RPMI7951 (cell line): ENCODE measurements around the gene TLE6. TPM values are rescaled to one million over a fixed set of nuclear protein-coding genes. Genes with fewer than 3 reads are reported as not detected.
"Not testable (repeated sequence)": the region's sequence is repeated elsewhere in the genome, so short reads cannot be mapped to it uniquely, and the experiment has no call there.

Source experiments
- DNase-seq: peaks from one replicate; pipeline ENCODE4 v3.0.0-alpha.2; 2012; ENCODE audit warnings: low read depth
- total RNA-seq: library from RNA; depleted of rRNA; stranded (reverse); fragments of >200 nt; shearing (Covaris generic); gene quantifications from 2 replicates; pipeline ENCODE4 v1.2.3, GENCODE V29; 2014

Gene TLE6
- total RNA-seq, 1 experiment from 2014 or later, result 0.84 TPM

DNA sequence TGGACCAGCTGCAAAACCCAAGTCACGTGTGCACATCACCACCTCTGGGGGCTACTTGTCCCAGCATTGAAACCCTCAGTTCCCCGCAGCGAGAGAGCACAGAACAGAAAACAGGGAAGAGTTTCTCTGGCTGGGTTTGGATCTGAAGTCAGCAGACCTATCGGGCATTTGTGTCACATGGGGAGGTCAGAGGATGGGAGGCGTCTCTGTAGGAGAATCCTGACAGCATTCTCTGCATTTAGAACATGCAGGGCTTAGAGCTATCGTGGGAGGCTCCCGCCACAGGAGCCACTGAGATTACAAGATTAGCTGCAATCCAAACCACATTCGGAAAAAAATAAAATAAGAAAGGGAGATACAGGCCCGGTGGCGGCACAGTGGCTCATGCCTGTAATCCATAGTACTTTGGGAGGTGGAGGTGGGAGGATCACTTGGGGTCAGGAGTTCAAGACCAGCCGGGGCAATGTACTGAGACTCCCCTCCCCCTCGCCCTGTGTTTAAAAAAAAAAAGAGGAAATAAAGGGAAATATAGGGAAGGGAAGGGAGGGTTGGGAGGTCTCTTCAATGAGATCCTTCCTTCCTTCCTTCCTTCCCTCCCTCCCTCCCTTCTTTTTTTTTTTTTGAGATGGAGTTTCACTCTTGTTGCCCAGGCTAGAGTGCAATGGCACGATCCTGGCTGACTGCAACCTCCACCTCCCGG is 2.9 kb upstream of the TLE6 start:
- DNase-seq, result peak; percentile 66

DNA sequence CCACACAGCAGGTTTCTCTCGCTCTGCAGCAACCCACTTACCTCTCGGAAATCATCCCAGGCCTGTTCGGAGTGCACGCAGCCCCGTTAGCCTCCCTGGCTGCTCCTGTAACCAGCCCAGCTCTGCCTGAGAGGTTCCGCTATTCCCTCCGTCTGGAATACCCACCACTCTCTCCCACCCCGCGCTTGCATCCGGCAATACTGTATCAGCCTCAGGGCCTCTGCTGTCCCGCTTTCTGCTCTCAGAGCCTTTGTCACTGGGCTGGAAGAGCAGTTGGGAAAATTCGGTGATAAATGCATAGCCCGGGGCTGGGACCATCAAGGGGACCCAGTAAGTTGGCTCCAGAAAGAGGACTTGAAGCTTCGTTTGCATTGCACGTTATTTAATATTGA is 759 bp upstream of the TLE6 start:
- DNase-seq, result no peak

DNA sequence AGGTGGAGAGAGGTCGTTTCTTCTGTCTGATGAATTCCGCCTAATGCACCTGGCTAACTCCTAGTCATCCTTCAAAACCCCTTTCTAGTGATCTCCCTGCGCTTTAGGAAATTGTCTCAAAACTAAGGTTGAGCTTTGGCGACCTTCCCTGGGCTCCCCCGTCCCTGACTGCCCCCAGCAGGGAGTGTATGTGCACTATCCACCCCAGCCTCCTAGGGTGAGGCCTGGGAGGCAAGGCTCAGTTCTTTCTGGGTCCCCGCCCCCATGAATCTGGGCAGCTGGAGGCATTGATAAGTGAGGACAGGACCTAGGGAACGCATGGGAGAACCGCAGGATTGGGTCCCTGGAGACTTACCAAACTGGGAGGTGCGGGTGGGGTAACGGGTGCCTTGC is 378 bp downstream of the TLE6 start:
- DNase-seq, result no peak

DNA sequence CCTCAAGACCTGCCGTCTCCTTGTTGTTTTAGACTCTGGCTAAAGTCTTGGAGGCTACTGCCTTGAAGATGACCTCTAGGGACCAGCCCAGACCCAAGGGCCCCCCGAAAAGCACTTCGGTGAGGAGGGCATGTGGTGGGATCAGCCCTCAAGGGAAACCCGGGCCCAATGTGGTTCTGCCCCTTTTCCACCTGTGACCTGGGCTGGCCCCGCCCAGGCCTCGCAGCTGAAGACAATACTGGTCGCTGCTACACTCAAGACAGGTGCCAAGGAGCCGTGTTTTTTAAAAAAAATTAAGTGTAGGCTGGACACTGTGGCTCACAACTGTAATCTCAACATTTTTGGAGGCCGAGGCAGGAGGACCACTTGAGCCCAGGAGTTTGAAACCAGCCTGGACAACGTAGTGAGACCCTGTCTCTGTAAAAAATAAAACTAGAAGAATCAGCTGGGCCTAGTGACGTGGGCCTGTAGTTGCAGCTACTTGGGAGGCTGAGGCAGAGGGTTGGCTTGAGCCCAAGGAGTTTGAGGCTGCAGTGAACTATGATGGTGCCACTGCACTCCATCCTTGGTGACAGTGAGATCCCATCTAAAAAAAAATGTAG is 903 bp downstream of the TLE6 start:
- DNase-seq, result no peak

DNA sequence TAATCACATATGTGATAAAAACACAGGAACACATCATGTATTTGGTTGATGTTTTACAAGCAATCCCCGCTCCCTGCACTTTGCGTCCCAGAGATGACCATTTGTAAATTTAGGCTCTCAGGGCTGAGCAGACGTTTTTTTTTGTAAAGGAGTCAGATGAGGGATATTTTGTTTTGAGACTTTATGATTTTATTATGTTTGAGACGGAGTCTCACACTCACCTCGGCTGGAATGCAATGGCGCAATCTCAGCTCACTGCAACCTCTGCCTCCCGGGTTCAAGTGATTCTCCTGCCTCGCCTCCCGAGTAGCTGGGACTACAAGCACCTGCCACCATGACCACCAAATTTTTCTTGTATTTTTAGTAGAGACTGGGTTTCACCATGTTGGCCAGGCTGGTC is 1.4 kb downstream of the TLE6 start:
- no peak for DNase-seq

DNA sequence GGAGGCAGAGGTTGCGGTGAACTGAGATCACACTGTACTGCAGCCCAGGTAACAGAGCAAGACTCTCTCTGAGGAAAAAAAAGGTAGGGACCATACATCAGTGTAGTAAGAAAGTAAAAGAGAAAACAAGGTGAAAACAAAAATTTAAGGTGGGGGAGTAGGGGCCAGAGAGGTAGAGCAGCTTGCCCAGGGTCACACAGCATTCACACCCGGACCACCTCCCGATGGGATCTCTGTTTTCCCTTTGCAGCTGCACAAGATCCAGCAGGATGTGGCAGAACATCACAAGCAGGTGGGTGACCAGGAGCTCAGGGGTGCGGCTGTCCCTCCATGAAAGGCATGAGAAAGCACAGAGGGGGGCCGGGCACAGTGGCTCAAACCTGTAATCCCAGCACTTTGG is 4.5 kb downstream of the TLE6 start:
- DNase-seq, result no peak

DNA sequence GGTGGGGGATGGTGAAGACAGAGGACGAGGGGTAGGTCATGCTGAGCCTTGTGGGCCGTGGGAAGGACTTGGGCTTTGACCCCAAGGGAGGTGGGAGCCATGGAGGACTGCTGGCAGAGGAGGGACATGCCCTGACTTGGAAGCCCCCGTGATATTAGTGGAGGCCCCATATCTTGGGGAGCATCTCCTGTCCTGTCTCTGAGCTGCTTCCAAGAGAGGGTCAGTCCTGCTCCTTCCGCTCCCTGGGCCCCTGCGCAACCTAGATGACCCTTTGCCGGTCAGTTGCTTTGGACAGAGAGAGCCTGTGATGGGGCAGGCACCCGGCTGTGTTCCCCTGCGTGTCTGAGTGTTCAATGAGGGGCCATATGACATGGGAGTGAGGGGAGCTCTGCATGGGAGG is 5.2 kb downstream of the TLE6 start:
- no peak for DNase-seq

DNA sequence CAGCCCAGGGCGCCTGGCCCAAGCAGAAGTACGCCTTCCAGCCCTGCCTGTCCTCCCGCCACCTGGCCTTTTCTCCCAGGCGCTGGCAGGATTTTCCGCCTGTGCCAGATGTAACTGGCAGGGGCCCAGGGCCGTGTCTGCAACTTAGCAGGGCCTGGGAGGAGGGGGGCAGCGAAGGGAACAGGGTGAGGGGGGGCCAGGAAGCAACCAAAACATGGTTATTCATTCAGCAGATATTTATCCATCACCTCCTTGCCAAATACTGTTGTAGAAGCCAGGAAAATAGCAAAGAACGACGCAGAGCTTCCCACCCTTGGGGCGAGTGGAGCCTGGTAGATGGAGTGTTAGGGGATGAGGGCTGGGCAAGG is 5.6 kb downstream of the TLE6 start:
- DNase-seq, result peak; percentile 63

DNA sequence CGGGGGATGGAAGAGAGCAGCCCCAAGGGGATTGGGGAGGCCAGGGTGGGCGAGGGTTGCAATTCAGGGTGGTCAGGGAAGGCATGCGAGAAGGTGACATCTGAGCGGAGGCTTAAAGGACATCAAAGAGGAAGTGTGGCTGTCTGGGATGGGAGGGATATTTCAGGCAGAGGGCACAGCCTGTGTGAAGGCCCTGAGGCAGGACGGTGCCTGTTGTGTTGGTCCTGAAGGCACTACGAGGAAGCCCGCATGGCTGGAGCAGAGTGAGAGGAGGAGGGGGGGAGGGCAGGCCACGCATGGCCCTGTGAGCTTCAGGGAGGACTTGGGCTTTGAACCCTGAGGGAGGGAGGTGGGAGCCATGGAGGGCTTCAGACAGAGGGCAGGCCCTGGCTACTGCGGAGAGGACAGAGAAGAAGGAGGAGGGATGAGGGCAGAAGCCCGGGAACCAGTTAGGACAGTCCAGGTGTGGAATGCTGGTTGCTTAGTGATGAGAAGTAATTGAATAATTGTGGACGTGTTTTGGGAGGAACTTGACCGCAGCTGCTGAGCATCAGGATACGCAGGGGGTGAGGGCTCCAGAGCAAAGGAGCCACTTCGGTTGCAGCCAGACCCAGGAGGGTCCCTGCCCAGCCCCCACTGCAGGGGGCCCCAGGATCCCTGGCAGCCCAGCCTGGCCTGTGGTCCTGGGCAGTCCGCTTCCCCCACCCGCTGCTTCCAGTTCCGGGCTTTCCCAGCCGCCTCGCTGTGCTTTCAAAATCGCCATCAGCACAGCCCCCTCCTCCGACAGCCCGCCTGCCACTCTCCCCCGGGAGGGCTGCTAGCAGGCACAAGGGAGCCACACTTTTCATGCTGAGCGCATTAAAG is 6.2 kb downstream of the TLE6 start:
- DNase-seq, result peak; percentile 53

DNA sequence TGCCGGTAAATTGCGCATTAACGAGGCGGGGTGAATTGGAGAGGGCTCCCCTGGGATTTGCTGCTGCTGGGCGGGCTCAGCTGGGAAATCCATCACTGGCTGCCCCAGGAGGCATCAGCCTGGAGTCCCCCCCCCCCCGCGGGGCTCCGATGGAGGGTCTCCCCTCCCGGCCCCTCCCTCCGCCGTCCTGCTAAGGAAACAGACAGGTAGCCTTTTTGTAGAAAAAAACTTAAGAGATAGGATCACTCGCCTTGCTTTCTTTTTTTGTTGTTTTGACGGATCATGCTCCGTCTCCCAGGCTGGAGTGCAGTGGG is 6.8 kb downstream of the TLE6 start:
- DNase-seq, result no peak

DNA sequence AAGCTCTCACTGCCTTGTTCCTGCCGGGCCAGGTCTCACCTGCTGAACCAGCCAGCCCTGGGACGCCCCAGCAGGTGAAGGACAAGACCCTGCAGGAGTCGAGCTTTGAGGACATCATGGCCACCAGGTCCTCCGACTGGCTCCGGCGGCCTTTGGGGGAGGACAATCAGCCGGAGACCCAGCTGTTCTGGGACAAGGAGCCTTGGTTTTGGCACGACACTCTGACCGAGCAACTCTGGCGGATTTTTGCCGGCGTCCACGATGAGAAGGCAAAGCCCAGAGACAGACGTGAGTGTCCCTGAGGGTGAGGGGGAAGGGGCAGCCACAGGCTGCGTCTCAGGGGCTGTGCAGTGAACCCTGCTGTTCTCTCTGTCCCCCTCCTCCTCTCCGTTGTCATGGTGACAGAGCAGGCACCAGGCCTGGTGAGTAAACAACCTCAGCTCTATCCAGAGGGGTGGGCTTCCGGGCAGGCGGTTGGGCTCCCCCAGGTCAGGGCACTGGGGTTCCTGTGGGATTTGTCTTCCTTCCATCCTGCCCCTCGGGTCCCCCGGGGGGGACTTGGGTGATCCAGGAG is 9.7 kb downstream of the TLE6 start:
- DNase-seq, result no peak

DNA sequence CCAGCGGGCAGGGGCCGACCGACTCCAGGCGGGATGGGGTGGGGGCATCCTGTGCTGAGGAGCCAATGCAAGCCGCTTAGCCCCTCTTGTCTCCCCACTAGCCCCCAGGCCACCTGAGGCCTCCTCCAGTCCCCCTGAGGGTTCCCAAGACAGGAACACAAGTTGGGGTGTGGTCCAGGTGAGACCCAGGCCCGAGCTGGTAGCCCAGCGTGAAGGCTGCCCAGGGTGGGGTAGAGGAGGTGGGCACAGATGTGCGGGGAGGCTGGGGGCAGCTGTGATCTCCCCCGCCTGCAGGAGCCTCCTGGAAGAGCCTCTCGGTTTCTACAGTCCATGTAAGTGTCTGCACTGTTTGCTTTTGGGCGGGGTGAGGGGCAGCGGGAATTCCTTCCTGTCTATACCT is 10.4 kb downstream of the TLE6 start:
- no peak for DNase-seq

DNA sequence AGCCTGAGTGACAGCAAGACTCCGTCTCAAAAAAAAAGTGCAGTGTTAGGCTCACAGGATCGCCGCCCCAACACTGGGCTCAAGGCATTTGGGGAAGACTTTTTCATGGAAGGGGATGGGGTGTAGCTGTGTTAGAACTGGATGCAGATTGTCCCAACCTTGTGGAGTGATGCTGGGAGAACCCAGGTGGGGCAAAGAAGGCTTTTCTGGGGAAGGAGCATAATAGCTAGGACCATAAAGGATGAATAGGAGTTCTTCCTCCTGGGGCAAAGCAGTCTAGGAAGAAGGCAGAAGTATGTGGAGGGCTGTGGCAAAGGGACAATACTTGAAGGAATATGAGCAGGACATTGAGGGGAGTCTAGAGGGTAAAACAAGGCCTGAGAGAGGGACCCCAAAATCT is 11.2 kb downstream of the TLE6 start:
- no peak for DNase-seq

DNA sequence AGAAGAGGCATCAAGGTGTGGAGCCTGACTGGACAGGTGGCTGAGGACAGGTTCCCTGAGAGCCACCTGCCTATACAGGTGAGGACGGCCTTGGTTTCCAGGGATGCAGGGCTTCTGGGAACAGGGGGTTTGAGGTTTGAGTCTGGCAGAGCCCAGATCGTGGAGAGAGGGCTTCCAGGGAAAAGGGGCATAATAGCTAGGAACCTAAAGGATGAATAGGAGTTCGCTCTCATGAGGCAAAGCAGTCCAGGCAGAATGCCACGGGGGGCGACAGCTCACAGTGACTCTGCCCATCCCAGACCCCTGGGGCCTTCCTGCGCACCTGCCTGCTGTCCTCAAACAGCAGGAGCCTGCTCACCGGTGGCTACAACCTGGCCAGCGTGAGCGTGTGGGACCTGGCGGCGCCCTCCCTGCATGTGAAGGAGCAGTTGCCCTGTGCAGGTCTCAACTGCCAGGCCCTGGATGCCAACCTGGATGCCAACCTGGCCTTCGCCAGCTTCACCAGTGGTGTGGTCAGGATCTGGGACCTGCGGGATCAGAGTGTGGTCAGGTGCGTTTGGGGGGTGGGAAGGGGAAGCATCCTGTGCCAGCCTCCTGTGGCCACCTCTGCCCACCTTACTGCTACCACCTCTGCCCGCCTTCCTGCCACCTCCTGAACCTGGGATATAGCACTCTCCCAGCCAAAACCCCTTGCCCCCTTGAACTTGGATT is 12.0 kb downstream of the TLE6 start:
- DNase-seq, result no peak

DNA sequence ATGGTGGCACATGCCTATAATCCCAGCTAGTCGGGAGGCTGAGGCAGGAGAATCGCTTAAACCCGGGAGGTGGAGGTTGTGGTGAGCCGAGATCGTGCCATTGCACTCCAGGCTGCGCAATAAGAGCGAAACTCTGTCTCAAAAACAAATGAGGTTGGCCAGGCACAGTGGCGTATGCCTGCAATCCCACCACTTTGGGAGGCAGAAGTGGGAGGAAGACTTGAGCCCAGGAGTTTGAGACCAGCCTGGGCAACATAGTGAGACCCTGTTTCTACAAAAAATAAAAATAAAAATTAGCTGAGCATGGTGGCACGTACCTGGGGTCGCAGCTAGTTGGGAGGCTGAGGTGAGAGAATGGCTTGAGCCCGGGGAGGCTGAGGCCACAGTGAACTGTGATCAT is 15.0 kb downstream of the TLE6 start:
- DNase-seq, result not testable (repeated sequence)

DNA sequence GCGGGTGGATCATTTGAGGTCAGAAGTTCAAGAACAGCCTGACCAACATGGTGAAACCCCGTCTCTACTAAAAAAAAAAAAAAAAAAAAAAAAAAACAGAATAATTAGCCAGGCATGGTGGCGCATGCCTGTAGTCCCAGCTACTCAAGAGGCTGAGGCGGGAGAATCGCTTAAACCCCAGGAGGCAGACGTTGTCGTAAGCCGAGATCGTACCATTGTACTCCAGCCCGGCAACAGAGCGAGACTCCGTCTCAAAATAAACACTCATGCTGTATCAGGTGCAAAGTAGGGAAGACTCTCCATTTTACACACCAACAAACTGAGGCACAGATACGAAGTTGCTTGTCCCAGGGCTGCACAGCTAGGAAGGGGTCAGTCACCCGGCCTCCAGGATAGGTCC is 15.6 kb downstream of the TLE6 start:
- DNase-seq, result no peak

DNA sequence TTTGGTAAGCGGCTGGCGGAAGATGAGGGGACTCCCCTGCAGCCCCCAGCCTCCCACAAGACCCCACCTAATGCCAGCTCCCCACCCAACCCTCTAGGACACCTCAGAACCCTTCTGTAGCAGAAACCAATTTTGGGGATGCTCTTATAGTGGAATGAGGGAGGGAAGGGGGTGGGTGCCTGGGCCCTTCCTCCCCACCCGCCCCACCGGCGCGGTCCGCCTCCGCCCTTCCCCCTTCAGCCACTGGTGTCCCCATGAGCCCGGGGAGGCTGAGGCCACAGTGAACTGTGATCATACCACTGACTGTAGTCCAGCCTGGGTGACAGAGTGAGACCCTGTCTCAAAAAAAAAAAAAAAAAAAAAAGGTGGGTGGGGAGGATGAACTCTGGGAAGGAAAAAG is 16.2 kb downstream of the TLE6 start:
- no peak for DNase-seq

DNA sequence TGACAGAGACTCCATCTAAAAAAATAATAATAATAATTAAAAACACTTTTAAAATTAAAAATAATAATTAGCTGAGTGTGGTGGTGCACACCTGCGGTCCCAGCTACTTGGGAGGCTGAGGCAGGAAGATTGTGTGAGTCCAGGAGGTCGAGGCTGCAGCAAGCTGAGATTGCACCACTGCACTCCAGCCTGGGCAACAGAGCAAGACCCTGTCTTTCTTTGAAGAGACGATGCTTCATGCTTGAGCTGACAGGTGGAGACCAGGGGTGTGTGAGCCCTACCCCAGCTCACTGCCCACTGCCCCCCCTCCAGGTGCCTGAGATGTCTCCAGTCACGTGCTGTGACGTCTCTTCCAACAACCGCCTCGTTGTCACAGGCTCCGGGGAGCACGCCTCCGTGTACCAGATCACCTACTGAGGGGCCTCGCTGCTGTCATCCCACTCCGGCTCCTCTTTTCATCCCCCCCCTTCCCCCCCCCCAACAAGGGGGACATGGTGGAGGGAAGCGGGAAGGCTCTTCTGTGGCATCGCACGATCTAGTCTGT is 17.3 kb downstream of the TLE6 start:
- no peak for DNase-seq

DNA sequence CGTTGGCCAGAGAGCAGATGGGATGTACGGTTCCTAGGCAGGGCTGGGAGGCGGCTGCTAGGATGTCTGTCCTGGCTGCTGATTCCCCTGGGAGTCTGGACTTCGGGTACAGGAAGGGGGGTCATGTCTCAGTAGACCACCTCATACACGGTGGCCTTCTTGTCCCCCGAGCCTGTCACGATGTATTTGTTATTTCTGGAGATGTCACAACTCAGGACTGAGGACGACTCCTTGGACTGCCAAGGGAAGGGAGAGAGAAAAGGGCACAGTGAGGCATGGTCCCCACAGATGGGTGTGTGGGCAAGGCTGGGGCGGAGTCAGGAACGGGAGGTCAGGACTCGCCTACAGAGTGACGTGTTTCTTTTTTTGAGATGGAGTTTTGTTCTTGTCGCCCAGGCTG is 20.4 kb downstream of the TLE6 start:
- DNase-seq, result no peak

DNA sequence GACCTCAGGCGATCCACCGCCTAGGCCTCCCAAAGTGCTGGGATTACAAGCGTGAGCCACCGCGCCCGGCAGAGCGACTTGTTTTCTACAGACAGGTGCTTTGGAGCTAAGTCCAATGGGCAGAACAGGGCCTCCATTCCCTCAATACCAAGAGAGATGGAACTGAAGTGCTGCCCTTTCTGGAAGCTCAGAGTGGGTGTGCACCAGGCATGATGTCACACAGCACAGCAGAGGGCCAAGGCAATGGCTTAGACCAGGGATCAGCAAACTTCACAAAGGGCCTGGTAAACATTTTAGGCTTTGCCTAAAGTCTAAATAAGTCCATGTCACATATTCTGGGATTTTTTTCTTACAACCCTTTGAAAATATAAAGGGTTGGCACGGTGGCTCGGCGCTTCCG is 21.3 kb downstream of the TLE6 start:
- DNase-seq, result no peak

DNA sequence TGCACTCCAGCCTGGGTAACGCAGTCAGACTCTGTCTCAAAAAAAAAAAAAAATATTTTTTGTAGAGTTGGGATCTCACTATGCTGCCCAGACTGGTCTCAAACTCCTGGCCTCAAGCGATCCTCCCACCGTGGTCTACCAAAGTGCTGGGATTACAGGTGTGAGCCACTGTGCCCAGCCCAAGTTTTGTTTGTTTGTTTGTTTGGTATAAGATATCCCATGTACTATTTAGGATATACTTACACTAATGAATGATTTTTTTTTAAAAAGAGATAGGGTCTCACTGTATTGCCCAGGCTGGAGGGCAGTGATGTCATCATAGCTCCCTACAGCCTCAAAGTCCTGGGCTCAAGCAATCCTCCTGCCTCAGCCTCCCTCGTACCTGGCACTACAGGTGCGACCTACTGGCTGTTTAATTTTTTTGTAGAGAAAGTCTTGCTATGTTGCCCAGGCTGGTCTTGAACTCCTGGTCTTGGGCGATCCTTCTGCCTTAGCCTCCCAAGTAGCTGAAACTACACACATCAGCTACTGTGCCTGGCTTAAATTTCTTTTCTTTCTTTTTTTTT is 24.0 kb downstream of the TLE6 start:
- DNase-seq, result no peak

DNA sequence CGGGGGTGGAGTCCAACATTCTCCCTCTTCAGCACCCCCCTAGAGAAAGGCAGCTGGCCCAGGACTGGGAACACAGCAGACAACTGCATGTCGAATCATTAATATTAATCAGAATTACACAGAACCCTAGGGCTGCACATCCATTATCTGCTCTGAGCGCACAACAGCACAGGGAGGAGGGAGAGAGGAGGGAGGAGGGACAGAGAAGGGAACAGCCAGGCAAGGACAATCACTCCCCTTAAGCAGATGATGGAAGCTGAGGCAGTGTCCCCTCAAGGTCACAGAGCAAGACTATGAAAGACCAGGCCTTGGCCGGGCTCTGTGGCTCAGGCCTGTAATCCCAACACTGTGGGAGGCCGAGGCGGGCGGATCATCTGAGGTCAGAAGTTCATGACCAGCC is 25.7 kb downstream of the TLE6 start:
- no peak for DNase-seq
